OCI-LY1 (cell line): Measurements from ENCODE around the gene DLX2.

ENCODE experiments used
- H2AFZ ChIP-seq: fragments of 200-600 bp; sonication (generic), shearing (Covaris generic); 2 replicates; pipeline ENCODE4 v1.6.0; 2014; ENCODE audit warnings: antibody characterized with exemption, mild to moderate bottlenecking, low read length
- H3F3A ChIP-seq: fragments of 200-600 bp; sonication (generic), shearing (Covaris generic); 2 replicates; pipeline ENCODE4 v1.6.0; 2014; ENCODE audit warnings: mild to moderate bottlenecking, antibody characterized with exemption, low read length, moderate library complexity; ENCODE audit not compliant: insufficient read depth
- H3K27ac ChIP-seq: fragments of 200-600 bp; sonication (generic); 2 replicates; pipeline ENCODE4 v1.5.1; 2014; ENCODE audit warnings: low read length, mixed run types, mild to moderate bottlenecking, low read depth; ENCODE audit not compliant: poor library complexity, severe bottlenecking
- H3K27me3 ChIP-seq: fragments of 200-600 bp; sonication (generic); 2 replicates; pipeline ENCODE4 v1.6.0; 2014; ENCODE audit warnings: antibody characterized with exemption, mild to moderate bottlenecking, low read length, moderate library complexity; ENCODE audit not compliant: insufficient read depth
- H3K36me3 ChIP-seq: fragments of 200-600 bp; sonication (generic); 2 replicates; pipeline ENCODE4 v1.6.1; 2014; ENCODE audit warnings: mild to moderate bottlenecking, antibody characterized with exemption, low read length, moderate library complexity, mixed read lengths; ENCODE audit not compliant: insufficient read depth
- H3K4me1 ChIP-seq: fragments of 200-600 bp; sonication (generic); 2 replicates; pipeline ENCODE4 v1.5.1; 2014; ENCODE audit warnings: mild to moderate bottlenecking, low read length, moderate library complexity; ENCODE audit not compliant: insufficient read depth, severe bottlenecking
- H3K4me2 ChIP-seq: fragments of 200-600 bp; sonication (generic), shearing (Covaris generic); 2 replicates; pipeline ENCODE4 v1.6.1; 2014; ENCODE audit warnings: low read length
- H3K4me3 ChIP-seq: fragments of 200-600 bp; sonication (generic); 2 replicates; pipeline ENCODE4 v1.5.1; 2014; ENCODE audit warnings: low read length, low read depth, mild to moderate bottlenecking, mixed read lengths; ENCODE audit not compliant: poor library complexity, severe bottlenecking
- H3K79me2 ChIP-seq: fragments of 200-600 bp; shearing (Covaris generic); 2 replicates; pipeline ENCODE4 v1.6.1; 2016; ENCODE audit warnings: mixed run types, low read length, mixed read lengths; ENCODE audit not compliant: insufficient read depth
- H3K9ac ChIP-seq: fragments of 200-600 bp; sonication (generic), shearing (Covaris generic); 2 replicates; pipeline ENCODE4 v1.6.1; 2014; ENCODE audit warnings: mild to moderate bottlenecking, low read length, mixed read lengths
- H3K9me2 ChIP-seq: fragments of 200-600 bp; sonication (generic), shearing (Covaris generic); 2 replicates; pipeline ENCODE4 v1.6.1; 2014; ENCODE audit warnings: low read depth, mild to moderate bottlenecking, low read length, mixed read lengths
- H3K9me3 ChIP-seq: fragments of 200-600 bp; shearing (Covaris generic); 2 replicates; pipeline ENCODE4 v1.6.1; 2014; ENCODE audit warnings: low read length, mixed read lengths
- H4K20me1 ChIP-seq: fragments of 200-600 bp; sonication (generic), shearing (Covaris generic); 2 replicates; pipeline ENCODE4 v1.6.0; 2016; ENCODE audit warnings: mild to moderate bottlenecking, low read length; ENCODE audit not compliant: insufficient read depth
- CTCF ChIP-seq: fragments of 200-600 bp; sonication (generic), shearing (Covaris generic); IDR thresholded peaks from 2 replicates; pipeline ENCODE4 v1.5.1; 2017; ENCODE audit warnings: mild to moderate bottlenecking, antibody characterized with exemption, low read length, moderate library complexity, mixed read lengths
- EZH2 ChIP-seq: fragments of 200-600 bp; sonication (generic), shearing (Covaris generic); IDR thresholded peaks from 2 replicates; pipeline ENCODE4 v1.8.0; 2017; ENCODE audit warnings: borderline replicate concordance, mixed run types, mild to moderate bottlenecking, antibody characterized with exemption, low read length, moderate library complexity, mixed read lengths

DLX2 gene

GRCh38 chr2:172087207-172087779 is 15.4 kb downstream of the DLX2 start:
- H3K9me3 ChIP-seq = no peaks in the 10 kb centered on the region
- no peaks in the 10 kb centered on the region for H3K27me3 ChIP-seq
- no peaks in the 10 kb centered on the region for H3K79me2 ChIP-seq
- no peak overlapping the region for H3K4me3 ChIP-seq
- no peaks in the 10 kb centered on the region for H4K20me1 ChIP-seq
- TF ChIP-seq CTCF = no peak
- TF ChIP-seq EZH2 = no peak
- H3F3A ChIP-seq = no peaks in the 10 kb centered on the region
- H3K4me2 ChIP-seq = no peak overlapping the region
- no peak overlapping the region for H3K27ac ChIP-seq
- H3K9me2 ChIP-seq = no peaks in the 10 kb centered on the region
- no peaks in the 10 kb centered on the region for H3K36me3 ChIP-seq
- H3K4me1 ChIP-seq = peaks cover 9% of the 10 kb centered on the region
- no peak overlapping the region for H3K9ac ChIP-seq
- H2AFZ ChIP-seq = no peak overlapping the region

- Histone ChIP-seq H3K4me1 (peaks cover 9% of the 10 kb centered on the region), H2AFZ (no peak overlapping the region), H3K79me2 (no peaks in the 10 kb centered on the region), H3K27ac (no peak overlapping the region), H4K20me1 (no peaks in the 10 kb centered on the region), H3K9me3 (no peaks in the 10 kb centered on the region), H3K27me3 (no peaks in the 10 kb centered on the region), H3K9ac (peak overlapping the region; percentile 47; the same call in 1 of the 2 replicates), H3K9me2 (no peaks in the 10 kb centered on the region), H3K4me3 (peak overlapping the region; percentile 63), H3F3A (no peaks in the 10 kb centered on the region), H3K4me2 (peak overlapping the region; percentile 74), H3K36me3 (no peaks in the 10 kb centered on the region)
- TF ChIP-seq CTCF (0 out of 2 replicates have a peak, but pooled peaks have one; percentile 10), EZH2 (no peak)
Observed at GRCh38 chr2:172086241-172087206, 16.2 kb downstream of the DLX2 start.

- H3K4me2 ChIP-seq = peak within 1 kb of the TSS; percentile 74
- no peaks in the 10 kb centered on the region for H3F3A ChIP-seq
- H3K79me2 ChIP-seq = no peaks in the 10 kb centered on the region
- H3K9ac ChIP-seq = peak within 1 kb of the TSS; percentile 47; the same call in 1 of the 2 replicates
- no peaks in the 10 kb centered on the region for H3K9me3 ChIP-seq
- no peak within 1 kb of the TSS for H2AFZ ChIP-seq
- no peak for TF ChIP-seq EZH2
- no peak for TF ChIP-seq CTCF
- H3K36me3 ChIP-seq = no peaks in the 10 kb centered on the region
- peaks cover 9% of the 10 kb centered on the region for H3K4me1 ChIP-seq
- H3K27ac ChIP-seq = no peak within 1 kb of the TSS
- no peaks in the 10 kb centered on the region for H4K20me1 ChIP-seq
- no peaks in the 10 kb centered on the region for H3K27me3 ChIP-seq
- H3K4me3 ChIP-seq = peak within 1 kb of the TSS; percentile 63
- H3K9me2 ChIP-seq = no peaks in the 10 kb centered on the region
Observed at GRCh38 chr2:172085460-172086159, 17.1 kb downstream of the DLX2 start, which contains the start of gene DLX1. DLX1 (plus strand) TSS chr2:172085507; CDS start chr2:172085678, 171 bp downstream.
